A549 (cell line): ENCODE results near the gene NRIP3. TPM values are rescaled to one million over a fixed set of nuclear protein-coding genes. Genes with fewer than 3 reads are reported as not detected.

ENCODE experiments used
- ATAC-seq, 2 experiments: fragments of 200-7000 bp in 1 of 2; fragments of >200 bp in 1 of 2; cut with Nextera tagmentation in 1 of 2; cut with Tn5 transposase in 1 of 2; 3 replicates each; pipeline versions ENCODE4 v1.8.0 to v1.9.1; 2018 to 2020; ENCODE audit warnings: mild to moderate bottlenecking in 1 of 2, moderate library complexity in 1 of 2
- CTCF ChIA-PET: fragments of 300-600 bp; sonication (Branson Sonifier 250); formaldehyde crosslinking; extraction: SDS; loops from one replicate; lab custom pipeline; 2021; ENCODE audit warnings: antibody characterized with exemption, inconsistent platforms; lab: Yijun Ruan, JAX
- POLR2A ChIA-PET: fragments of 350-600 bp; formaldehyde crosslinking; extraction: SDS; loops from one replicate; lab custom pipeline; 2021; ENCODE audit warnings: antibody characterized with exemption, inconsistent platforms; lab: Yijun Ruan, JAX
- DNase-seq, 2 experiments: peaks; one replicate each; pipeline versions ENCODE4 v3.0.0 to v3.0.0-alpha.2; 2011 to 2016; ENCODE audit warnings: low read depth in 1 of 2, low spot score in 1 of 2
- FAIRE-seq: peaks from 2 replicates; lab custom pipeline; 2011; peaks lifted over from hg19 to GRCh38; lab: Jason Lieb, UNC
- H3K27ac ChIP-seq, 2 experiments: fragments of >200 bp; sonication (Bioruptor Twin); formaldehyde crosslinking; 3 replicates each; pipeline ENCODE4 v1.5.1; 2016 to 2017
- H3K4me1 ChIP-seq: fragments of >200 bp; sonication (Bioruptor Twin); formaldehyde crosslinking; 3 replicates; pipeline ENCODE4 v1.6.1; 2016
- H3K4me2 ChIP-seq: fragments of >200 bp; sonication (Bioruptor Twin); formaldehyde crosslinking; 3 replicates; pipeline ENCODE4 v1.6.1; 2016
- H3K4me3 ChIP-seq: fragments of >200 bp; sonication (Bioruptor Twin); formaldehyde crosslinking; 3 replicates; pipeline ENCODE4 v1.5.1; 2016
- H3K9me3 ChIP-seq: fragments of >200 bp; sonication (Bioruptor Twin); formaldehyde crosslinking; 3 replicates; pipeline ENCODE4 v1.6.1; 2016
- ATOH8 ChIP-seq: fragments of 250-450 bp; sonication (Bioruptor Pico); IDR thresholded peaks from 2 replicates; pipeline ENCODE4 v1.5.0; 2020; ENCODE audit warnings: low read depth, mild to moderate bottlenecking, moderate library complexity
- BHLHE40 ChIP-seq: IDR thresholded peaks from 2 replicates; pipeline ENCODE4 v1.6.1; 2012; ENCODE audit warnings: low read depth, low read length, inconsistent platforms
- CBX2 ChIP-seq: fragments of 200-600 bp; sonication (generic); IDR thresholded peaks from 2 replicates; pipeline ENCODE4 v1.6.1; 2016; ENCODE audit warnings: low read depth, mild to moderate bottlenecking, borderline replicate concordance
- CEBPB ChIP-seq, 2 experiments: fragments of >200 bp in 1 of 2; sonication (Bioruptor Twin) in 1 of 2; formaldehyde crosslinking in 1 of 2; IDR thresholded peaks; 2 replicates each; pipeline ENCODE4 v1.6.1; 2012 to 2016
- CHD2 ChIP-seq: fragments of 150-350 bp; IDR thresholded peaks from 2 replicates; pipeline ENCODE4 v1.6.1; 2014; ENCODE audit warnings: low read length; ENCODE audit not compliant: partially characterized antibody
- CHD4 ChIP-seq: fragments of 200-600 bp; sonication (generic); IDR thresholded peaks from 2 replicates; pipeline ENCODE4 v1.6.1; 2016; ENCODE audit warnings: antibody characterized with exemption, mild to moderate bottlenecking, borderline replicate concordance
- CTCF ChIP-seq: fragments of >200 bp; sonication (Bioruptor Twin); formaldehyde crosslinking; IDR thresholded peaks from 3 replicates; pipeline ENCODE4 v1.5.1; 2016
- E2F6 ChIP-seq: IDR thresholded peaks from 2 replicates; pipeline ENCODE4 v1.6.1; 2012; ENCODE audit warnings: low read depth, borderline replicate concordance
- ESRRA ChIP-seq: fragments of 150-350 bp; IDR thresholded peaks from 2 replicates; pipeline ENCODE4 v1.6.1; 2014; ENCODE audit warnings: mild to moderate bottlenecking, low read length, borderline replicate concordance
- FOSB ChIP-seq: fragments of 250-450 bp; sonication (Bioruptor Pico); IDR thresholded peaks from 2 replicates; pipeline ENCODE4 v1.5.0; 2020; ENCODE audit warnings: mild to moderate bottlenecking, moderate library complexity
- FOSL2 ChIP-seq, 2 experiments: fragments of 450-650 bp in 1 of 2; fragments of >200 bp in 1 of 2; sonication (Bioruptor Twin) in 1 of 2; formaldehyde crosslinking; IDR thresholded peaks; 2 replicates each; pipeline versions ENCODE4 v1.5.0 to v1.6.1; 2016 to 2020; ENCODE audit warnings: mild to moderate bottlenecking in 1 of 2, moderate library complexity in 1 of 2
- HEYL ChIP-seq: fragments of 250-450 bp; sonication (Bioruptor Pico); IDR thresholded peaks from 2 replicates; pipeline ENCODE4 v1.8.0; 2021; ENCODE audit warnings: mild to moderate bottlenecking, moderate library complexity
- HOXB5 ChIP-seq: fragments of 250-450 bp; sonication (Bioruptor Pico); IDR thresholded peaks from 2 replicates; pipeline ENCODE4 v1.5.0; 2020; ENCODE audit warnings: mild to moderate bottlenecking, moderate library complexity
- JUNB ChIP-seq: fragments of >200 bp; sonication (Bioruptor Twin); formaldehyde crosslinking; IDR thresholded peaks from 2 replicates; pipeline ENCODE4 v1.6.1; 2016
- KDM5A ChIP-seq: fragments of 200-600 bp; sonication (generic); IDR thresholded peaks from 2 replicates; pipeline ENCODE4 v1.6.1; 2016; ENCODE audit warnings: antibody characterized with exemption, mild to moderate bottlenecking
- MAFK ChIP-seq: fragments of 450-650 bp; IDR thresholded peaks from 2 replicates; pipeline ENCODE4 v1.6.1; 2014; ENCODE audit not compliant: partially characterized antibody
- MAZ ChIP-seq: fragments of 150-350 bp; IDR thresholded peaks from 2 replicates; pipeline ENCODE4 v1.6.1; 2014; ENCODE audit warnings: antibody characterized with exemption, low read depth, low read length, borderline replicate concordance
- NR3C1 ChIP-seq: fragments of >200 bp; sonication (Bioruptor Twin); formaldehyde crosslinking; IDR thresholded peaks from 3 replicates; pipeline ENCODE4 v1.6.1; 2017
- PHF8 ChIP-seq: fragments of 200-600 bp; sonication (generic); IDR thresholded peaks from 2 replicates; pipeline ENCODE4 v1.6.1; 2016; ENCODE audit warnings: low read depth, mild to moderate bottlenecking, antibody characterized with exemption, moderate library complexity, borderline replicate concordance
- POLR2AphosphoS2 ChIP-seq: conservative IDR thresholded peaks from 2 replicates; pipeline ENCODE4 v1.6.1; 2012; ENCODE audit warnings: low read length, improper control_type of control experiment, inconsistent platforms
- RAD21 ChIP-seq, 2 experiments: fragments of >200 bp in 1 of 2; sonication (Bioruptor Twin) in 1 of 2; formaldehyde crosslinking in 1 of 2; IDR thresholded peaks in 1 of 2; conservative IDR thresholded peaks in 1 of 2; 2 replicates in 1 of 2; 3 replicates in 1 of 2; pipeline ENCODE4 v1.6.1; 2012 to 2018; ENCODE audit warnings: inconsistent platforms in 1 of 2
- RARB ChIP-seq: fragments of 250-450 bp; sonication (Bioruptor Pico); IDR thresholded peaks from 2 replicates; pipeline ENCODE4 v1.8.0; 2021; ENCODE audit warnings: mild to moderate bottlenecking, moderate library complexity
- RFX5 ChIP-seq: fragments of 450-650 bp; IDR thresholded peaks from 2 replicates; pipeline ENCODE4 v1.7.1; 2014; ENCODE audit warnings: antibody characterized with exemption, mild to moderate bottlenecking, moderate library complexity
- ZNF302 ChIP-seq: fragments of 250-450 bp; sonication (Bioruptor Pico); IDR thresholded peaks from 2 replicates; pipeline ENCODE4 v1.9.0; 2021; ENCODE audit warnings: inconsistent platforms, mild to moderate bottlenecking, moderate library complexity
- ZSCAN20 ChIP-seq: fragments of 250-450 bp; sonication (Bioruptor Pico); IDR thresholded peaks from 2 replicates; pipeline ENCODE4 v1.8.0; 2022; ENCODE audit warnings: mild to moderate bottlenecking, moderate library complexity
- WGBS: methylation state at CpG from one replicate; pipeline ENCODE4 v1.1.6; 2017; ENCODE audit errors: missing lambda C conversion rate; 5-methylcytosine and 5-hydroxymethylcytosine counted together
- polyA plus RNA-seq, 4 experiments: library from polyadenylated mRNA; depleted of rRNA in 3 of 4; stranded (reverse); fragments of >200 nt; fragmentation: RNase III in 1 of 4; extraction: RNeasy Plus Mini Kit Qiagen cat#74134 plus additional on column Dnase treatment in 1 of 4; gene quantifications; 2 replicates in 3 of 4; 3 replicates in 1 of 4; pipeline ENCODE4 v1.2.3, GENCODE V29; 2011 to 2017
- TF ChIP-seq, protein P1 (sequence below): fragments of 250-450 bp; sonication (Bioruptor Pico); IDR thresholded peaks from 2 replicates; pipeline ENCODE4 v1.5.0; 2021; ENCODE audit warnings: mild to moderate bottlenecking, moderate library complexity, borderline replicate concordance

The NRIP3 gene
- polyA plus RNA-seq, 2 of the 4 experiments (the other 2 are of a cell fraction) = 0.49 to 1.0 TPM

DNA sequence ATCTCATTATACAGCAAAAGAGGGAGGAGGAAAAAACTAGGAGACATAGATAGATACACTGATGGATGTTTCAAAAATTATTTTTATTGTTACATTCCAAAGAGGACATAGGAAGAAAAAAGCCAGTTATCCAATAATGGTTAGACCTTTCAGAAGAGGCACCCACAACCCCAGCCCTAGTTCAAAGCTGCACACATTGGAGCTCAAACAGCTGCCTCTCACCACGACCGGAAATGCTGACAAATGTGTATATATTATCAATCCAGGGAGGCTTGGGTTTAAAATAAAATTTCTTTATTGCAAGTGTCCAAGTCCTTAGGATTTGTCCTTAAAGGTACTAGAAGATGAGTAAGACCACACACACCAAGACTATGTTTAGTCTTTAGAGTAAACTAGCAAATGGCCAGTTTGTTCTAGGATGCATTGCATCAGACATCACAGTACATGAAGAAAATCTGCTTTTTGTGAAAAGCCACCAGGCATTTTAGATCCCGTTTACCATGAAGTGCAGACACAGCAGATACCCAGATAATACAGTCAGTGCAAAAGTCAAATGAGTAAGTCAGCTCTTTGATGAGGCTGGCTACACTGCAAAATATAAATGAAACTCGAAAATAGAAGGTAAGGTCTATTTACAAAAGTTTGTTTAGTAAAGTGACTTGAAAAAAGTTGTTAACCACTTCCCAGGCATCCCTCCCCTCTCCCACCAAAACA, 56.4 kb downstream of the NRIP3 start:
- H3K4me3 ChIP-seq = no peak overlapping the region
- H3K27ac ChIP-seq = no peak overlapping the region
- no peak overlapping the region for H3K4me2 ChIP-seq
- H3K4me1 ChIP-seq = no peaks in the 10 kb centered on the region
- DNase-seq = no peak
- 78% methylated on average over 4 of the region's 4 CpGs for WGBS
- no peaks in the 10 kb centered on the region for H3K9me3 ChIP-seq
- ChIA-PET POLR2A (interaction anchor here (0.5 kb wide), 1 partner anchor 363 kb away, joined by 3 read pairs; no protein-coding TSS in a partner anchor), CTCF (interaction anchor here (1.6 to 5.2 kb wide), 4 partner anchors 12 to 33 kb away, joined by 4 to 28 read pairs (median 11); no protein-coding TSS in a partner anchor)
- no peak for FAIRE-seq
- no peak for TF ChIP-seq RFX5
- no peak for TF ChIP-seq POLR2AphosphoS2
- TF ChIP-seq ZNF302 (CRISPR knock-in tag) = no peak
- TF ChIP-seq HEYL = no peak
- no peak for TF ChIP-seq MAFK
- no peak for TF ChIP-seq FOSB (CRISPR knock-in tag)
- no peak for ATAC-seq

GRCh38 chr11:8942518-8943066, 61.2 kb downstream of the NRIP3 start, which contains the start of gene ASCL3:
ASCL3 (minus strand) TSS chr11:8943016; CDS start chr11:8938161, 4,855 bp downstream.
- Histone ChIP-seq H3K4me3 (no peak within 1 kb of the TSS), H3K4me1 (no peaks in the 10 kb centered on the region), H3K9me3 (no peaks in the 10 kb centered on the region), H3K4me2 (no peak within 1 kb of the TSS), H3K27ac (no peak within 1 kb of the TSS)
- no peak for ATAC-seq
- FAIRE-seq = no peak
- CTCF ChIA-PET = interaction anchor here (0.9 to 1.0 kb wide), 2 partner anchors 17 to 28 kb away, joined by 4 read pairs; no protein-coding TSS in a partner anchor
- 66% methylated on average over 5 of the region's 5 CpGs for WGBS
- TF ChIP-seq BHLHE40 (no peak), JUNB (no peak), PHF8 (no peak), E2F6 (no peak), CEBPB (IDR thresholded peaks at IDR 0.05) (no peak), CHD4 (no peak), CTCF (no peak)
- POLR2A ChIA-PET = no interaction called here
- no peak for DNase-seq

GRCh38 chr11:8941341-8942103, 62.3 kb downstream of the NRIP3 start:
- no peak overlapping the region for H3K27ac ChIP-seq
- no peak overlapping the region for H3K4me2 ChIP-seq
- 74% methylated on average over 8 of the region's 8 CpGs for WGBS
- DNase-seq = no peak
- H3K4me1 ChIP-seq = no peaks in the 10 kb centered on the region
- ChIA-PET POLR2A (no interaction called here), CTCF (interaction anchor here (1.2 kb wide), 2 partner anchors 78 to 196 kb away, joined by 3 read pairs; no protein-coding TSS in a partner anchor)
- no peak overlapping the region for H3K4me3 ChIP-seq
- ATAC-seq = no peak
- no peak for FAIRE-seq
- no peaks in the 10 kb centered on the region for H3K9me3 ChIP-seq
- TF ChIP-seq HEYL (no peak), RAD21 (conservative IDR thresholded peaks at IDR 0.05 in 1 of 2, IDR thresholded peaks at IDR 0.05 in 1 of 2) (no peak), KDM5A (no peak), MAZ (no peak), ESRRA (no peak), NR3C1 (no peak), ATOH8 (CRISPR knock-in tag) (no peak), CHD4 (no peak), CHD2 (no peak), RARB (CRISPR knock-in tag) (no peak), ZNF302 (CRISPR knock-in tag) (no peak), HOXB5 (CRISPR knock-in tag) (no peak), CBX2 (no peak), FOSL2 (IDR thresholded peaks at IDR 0.05) (no peak), FOSL2 (CRISPR knock-in tag; IDR thresholded peaks at IDR 0.05) (no peak), ZSCAN20 (CRISPR knock-in tag) (no peak)
- TF ChIP-seq, protein P1, sequence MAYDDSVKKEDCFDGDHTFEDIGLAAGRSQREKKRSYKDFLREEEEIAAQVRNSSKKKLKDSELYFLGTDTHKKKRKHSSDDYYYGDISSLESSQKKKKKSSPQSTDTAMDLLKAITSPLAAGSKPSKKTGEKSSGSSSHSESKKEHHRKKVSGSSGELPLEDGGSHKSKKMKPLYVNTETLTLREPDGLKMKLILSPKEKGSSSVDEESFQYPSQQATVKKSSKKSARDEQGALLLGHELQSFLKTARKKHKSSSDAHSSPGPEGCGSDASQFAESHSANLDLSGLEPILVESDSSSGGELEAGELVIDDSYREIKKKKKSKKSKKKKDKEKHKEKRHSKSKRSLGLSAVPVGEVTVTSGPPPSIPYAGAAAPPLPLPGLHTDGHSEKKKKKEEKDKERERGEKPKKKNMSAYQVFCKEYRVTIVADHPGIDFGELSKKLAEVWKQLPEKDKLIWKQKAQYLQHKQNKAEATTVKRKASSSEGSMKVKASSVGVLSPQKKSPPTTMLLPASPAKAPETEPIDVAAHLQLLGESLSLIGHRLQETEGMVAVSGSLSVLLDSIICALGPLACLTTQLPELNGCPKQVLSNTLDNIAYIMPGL (CRISPR knock-in tag) = no peak
